ENCODE measurements around the gene FLRT2. TPM values are rescaled to one million over a fixed set of nuclear protein-coding genes. Genes with fewer than 3 reads are reported as not detected.

FLRT2 gene
- total and polyA plus RNA-seq, 9 of the 15 experiments (the other 6 are each of a cell fraction or from before 2014, with no cell fraction given) = 0.02 TPM; not detected in 8

- ChIA-PET POLR2A (no interaction called here), CTCF (ENCODE audit: low intra/inter-chr PET ratio) (no interaction called here)
- H3K4me3 ChIP-seq = no peak overlapping the region
- H3K9ac ChIP-seq (ENCODE audit: insufficient read depth in 1 of 2, low read depth in 2 of 2, low read length in 2 of 2) = no peak overlapping the region
- H3K9me1 ChIP-seq (ENCODE audit: control insufficient read depth, insufficient read depth, low read length) = no peaks in the 10 kb centered on the region
- H2AFZ ChIP-seq (ENCODE audit: low read depth, low read length) = no peak overlapping the region
- H3K4me1 ChIP-seq (replicated peaks in 1 of 2; ENCODE audit: control insufficient read depth in 2 of 2, insufficient read depth in 2 of 2, low read length in 2 of 2) = no peaks in the 10 kb centered on the region
- no TSS peak for BruUV-seq (replicated peaks)
- no peak for FAIRE-seq
- WGBS (ENCODE audit: insufficient coverage, low coverage, missing lambda C conversion rate) = 0% methylated on average over 5 of the region's 5 CpGs
- ATAC-seq = no peak
- no peak for DNase-seq (ENCODE audit: extremely low read depth in 1 of 4, low spot score in 3 of 4)
- H3K27ac ChIP-seq (ENCODE audit: extremely low read depth, low read depth, low read length) = no peak overlapping the region
- H3K9me3 ChIP-seq (replicated peaks; ENCODE audit: control insufficient read depth, insufficient read depth, low read depth, low read length) = no peaks in the 10 kb centered on the region
- no peaks in the 10 kb centered on the region for H3K79me2 ChIP-seq (ENCODE audit: control insufficient read depth, insufficient read depth, low read length)
- H3K27me3 ChIP-seq (ENCODE audit: control insufficient read depth in 2 of 2, insufficient read depth in 2 of 2, low read length in 2 of 2) = no peaks in the 10 kb centered on the region
- H3K36me3 ChIP-seq (ENCODE audit: control insufficient read depth, insufficient read depth, low read length) = no peaks in the 10 kb centered on the region
- no peaks in the 10 kb centered on the region for H4K20me1 ChIP-seq (replicated peaks; ENCODE audit: control insufficient read depth, insufficient read depth, low read length)
- no peak overlapping the region for H3K4me2 ChIP-seq (ENCODE audit: insufficient read depth, low read length)
- no peak for TF ChIP-seq CREB3L1 (IDR thresholded peaks at IDR 0.05; ENCODE audit: borderline replicate concordance, low read depth)
- TF ChIP-seq SREBF2 (CRISPR knock-in tag; IDR thresholded peaks at IDR 0.05) = no peak
- no peak for TF ChIP-seq ZBTB7A (IDR thresholded peaks at IDR 0.05; ENCODE audit: borderline replicate concordance, control insufficient read depth, low read depth, low read length)
- no peak for TF ChIP-seq ZNF184 (CRISPR knock-in tag; IDR thresholded peaks at IDR 0.05)
- TF ChIP-seq ZNF436 (CRISPR knock-in tag; IDR thresholded peaks at IDR 0.05) = no peak
- TF ChIP-seq ZNF280A (IDR thresholded peaks at IDR 0.05; ENCODE audit: low read depth, partially characterized antibody) = no peak
- intact Hi-C loops (cut with micrococcal nuclease) = no loop called here
- in situ Hi-C loops (cut with MboI) = no loop called here
Observed at GRCh38 chr14:85576848-85577542, 47.1 kb downstream of the FLRT2 start.

All from K562 (cell line).